GM18873 (cell line): ENCODE measurements around the gene ESPN.

Experiments
- ATAC-seq: cut with Tn5 transposase; IDR thresholded peaks from one replicate; pipeline ENCODE4 v1.9.1; 2021; ENCODE audit warnings: mild to moderate bottlenecking, moderate library complexity, moderate number of reproducible peaks; ENCODE audit not compliant: unreplicated experiment, low FRiP score

Gene ESPN

GRCh38 chr1:6461538-6462411 lies 37.2 kb downstream of the ESPN start:
- ATAC-seq = no peak

GRCh38 chr1:6462412-6463119 lies 38.0 kb downstream of the ESPN start:
- no peak for ATAC-seq

DNA sequence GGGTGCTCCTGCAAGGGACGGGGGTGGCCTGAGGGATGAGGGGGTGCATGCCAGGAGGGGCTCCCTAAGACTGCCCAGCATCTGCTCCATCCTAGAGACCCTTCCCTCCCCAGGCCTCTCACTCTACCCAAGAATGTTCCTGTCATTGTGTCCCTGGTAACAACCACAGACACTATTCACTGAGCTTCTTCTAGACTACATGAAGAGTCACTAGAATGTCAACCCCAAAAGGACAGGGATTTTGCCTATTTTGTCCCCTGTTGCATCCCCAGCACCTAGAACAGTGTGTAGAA lies 38.5 kb downstream of the ESPN start:
- no peak for ATAC-seq

GRCh38 chr1:6464514-6464836 lies 39.9 kb downstream of the ESPN start:
- no peak for ATAC-seq

- no peak for ATAC-seq
Observed at GRCh38 chr1:6464915-6465314, 40.3 kb downstream of the ESPN start.

GRCh38 chr1:6465461-6466005 lies 41.0 kb downstream of the ESPN start:
- ATAC-seq = no peak

DNA sequence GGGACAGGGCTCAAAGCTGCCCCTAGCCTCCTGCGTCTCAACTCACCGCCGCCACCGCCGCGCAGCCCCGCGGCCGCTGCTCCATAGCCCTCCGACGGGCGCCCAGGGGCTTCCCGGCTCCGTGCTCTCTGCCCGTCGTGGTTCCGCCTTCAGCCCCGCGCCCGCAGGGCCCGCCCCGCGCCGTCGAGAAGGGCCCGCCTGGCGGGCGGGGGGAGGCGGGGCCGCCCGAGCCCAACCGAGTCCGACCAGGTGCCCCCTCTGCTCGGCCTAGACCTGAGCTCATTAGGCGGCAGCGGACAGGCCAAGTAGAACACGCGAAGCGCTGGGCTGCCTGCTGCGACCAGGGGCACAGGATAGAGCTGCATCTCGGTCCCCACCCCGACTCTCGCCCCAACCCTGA lies 41.4 kb downstream of the ESPN start, which contains the start of gene TNFRSF25:
TNFRSF25 (minus strand) TSS at position 151 of the 400 bp plus-strand sequence; CDS start at position 85, 66 bp downstream.
- ATAC-seq = no peak

DNA sequence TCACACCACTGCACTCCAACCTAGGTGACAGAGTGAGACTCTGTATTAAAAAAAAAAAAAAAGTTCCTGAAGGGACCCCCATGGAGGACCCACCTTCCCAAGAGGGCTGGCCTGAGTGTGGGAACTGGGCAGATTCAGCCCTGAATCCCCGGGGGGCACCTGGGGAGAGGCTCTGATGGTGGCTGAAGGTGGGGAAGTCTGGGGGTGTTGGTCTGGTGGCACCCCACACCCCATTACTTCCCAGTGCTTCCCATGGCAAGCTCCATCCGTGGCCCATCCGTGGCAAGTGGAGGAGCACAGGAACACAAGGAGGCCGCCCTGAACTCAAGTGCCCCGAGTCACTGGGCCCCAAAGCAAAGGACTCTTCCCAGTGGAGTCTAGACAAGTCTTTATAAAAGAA lies 42.2 kb downstream of the ESPN start:
- ATAC-seq = no peak

GRCh38 chr1:6467224-6467623 lies 42.6 kb downstream of the ESPN start:
- ATAC-seq = no peak

GRCh38 chr1:6467744-6468688 lies 43.4 kb downstream of the ESPN start:
- no peak for ATAC-seq

DNA sequence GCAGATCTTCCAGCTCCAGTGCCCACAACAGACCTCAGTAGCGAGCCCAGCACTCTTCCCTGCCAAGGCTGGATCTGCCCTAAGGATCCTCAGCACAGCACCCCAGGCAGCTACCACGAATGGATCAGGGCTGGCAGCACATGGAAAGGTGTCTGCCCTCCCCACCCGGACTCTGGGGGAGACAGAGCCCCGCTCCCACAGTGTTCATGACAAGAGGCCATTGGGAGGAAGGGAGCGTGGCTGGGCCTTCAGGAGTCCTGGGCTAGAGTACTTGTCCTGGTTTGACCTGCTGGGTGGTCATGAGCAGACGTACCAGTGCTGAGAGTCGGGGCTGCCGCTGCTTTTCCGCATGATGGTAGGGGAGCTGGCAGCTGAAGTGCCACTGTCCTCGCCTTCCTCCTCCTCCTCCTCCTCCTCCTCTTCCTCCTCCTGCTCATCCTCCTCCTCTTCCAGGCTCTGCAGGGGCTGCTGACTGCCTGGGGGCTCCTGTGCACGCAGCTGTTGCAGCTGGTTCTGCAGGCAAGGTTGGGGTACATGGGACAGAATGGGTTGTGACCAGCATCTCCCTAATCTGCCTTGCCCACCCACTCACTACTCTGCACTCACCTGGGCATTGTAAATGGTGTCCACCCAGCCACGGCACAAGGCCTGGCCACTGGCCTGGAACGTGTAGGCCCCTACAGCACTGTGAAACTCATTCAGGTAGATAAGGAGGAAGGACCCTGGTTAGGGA lies 44.3 kb downstream of the ESPN start:
- ATAC-seq = no peak

DNA sequence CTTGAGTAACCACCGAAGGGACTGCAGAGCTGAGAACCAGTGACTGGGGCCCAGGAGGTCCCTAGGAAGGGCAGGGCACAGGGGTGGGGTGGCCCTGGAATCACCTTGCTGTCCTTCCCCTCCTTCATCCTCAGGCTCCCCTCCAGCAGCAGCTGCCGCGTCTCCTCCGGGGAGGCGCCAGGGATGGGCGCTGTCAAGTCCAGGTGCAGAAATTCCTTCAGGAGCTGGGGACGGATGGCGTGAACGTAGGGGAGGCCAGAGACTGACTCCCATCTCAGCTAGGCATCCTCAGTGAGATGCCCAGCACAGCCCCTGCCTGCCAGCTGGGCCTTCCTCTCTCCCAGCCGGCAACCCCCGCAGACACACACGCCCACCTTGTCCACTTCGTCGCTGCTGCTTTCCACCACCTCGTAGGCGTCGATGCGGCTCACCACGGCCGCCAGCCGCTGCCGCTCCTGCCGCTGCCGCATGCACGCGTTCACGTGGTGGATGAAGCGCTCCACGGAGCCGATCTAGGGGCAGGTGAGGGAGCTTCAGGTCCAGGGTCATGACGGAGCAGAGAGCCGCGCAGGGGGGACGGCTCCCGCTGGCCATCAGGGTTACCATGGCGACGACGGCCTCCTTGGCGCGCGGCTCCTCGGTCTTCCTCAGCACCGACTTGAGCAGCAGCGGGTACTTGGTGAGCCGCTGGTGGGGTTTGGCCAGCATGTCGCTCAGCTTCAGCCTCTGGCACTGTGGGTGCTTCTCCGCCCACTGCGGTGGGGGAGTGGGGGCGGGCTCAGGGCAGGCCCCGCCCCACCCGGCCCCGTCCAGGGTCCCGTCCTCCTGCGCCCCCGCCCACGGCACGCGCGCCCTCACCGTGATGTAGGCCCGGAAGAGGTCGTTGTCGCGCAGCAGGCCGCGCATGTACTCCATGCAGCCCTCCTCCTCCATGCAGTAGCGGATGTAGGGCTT lies 45.8 kb downstream of the ESPN start:
- ATAC-seq = no peak

- no peak for ATAC-seq
Observed at GRCh38 chr1:6471086-6471969, 46.8 kb downstream of the ESPN start.

DNA sequence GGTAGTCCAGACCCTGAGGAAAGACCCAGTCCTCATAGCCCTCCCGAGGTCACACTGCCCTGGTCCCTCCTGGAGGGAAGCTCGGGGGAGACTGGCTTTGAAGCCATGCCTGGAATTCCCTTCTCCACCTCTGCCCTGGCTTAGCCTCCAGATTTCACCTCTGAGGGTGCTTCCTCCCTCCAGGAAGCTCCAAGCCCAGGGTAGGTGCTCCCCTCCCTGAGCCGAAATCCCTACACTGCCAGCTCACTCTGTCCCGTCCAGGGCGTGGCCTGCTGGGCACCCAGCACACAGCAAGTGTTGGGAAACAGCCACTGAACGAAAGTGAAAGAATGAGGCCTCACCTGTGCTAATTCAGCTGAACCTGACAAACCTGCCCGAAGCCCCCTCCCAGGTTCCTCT lies 47.4 kb downstream of the ESPN start:
- ATAC-seq = no peak

DNA sequence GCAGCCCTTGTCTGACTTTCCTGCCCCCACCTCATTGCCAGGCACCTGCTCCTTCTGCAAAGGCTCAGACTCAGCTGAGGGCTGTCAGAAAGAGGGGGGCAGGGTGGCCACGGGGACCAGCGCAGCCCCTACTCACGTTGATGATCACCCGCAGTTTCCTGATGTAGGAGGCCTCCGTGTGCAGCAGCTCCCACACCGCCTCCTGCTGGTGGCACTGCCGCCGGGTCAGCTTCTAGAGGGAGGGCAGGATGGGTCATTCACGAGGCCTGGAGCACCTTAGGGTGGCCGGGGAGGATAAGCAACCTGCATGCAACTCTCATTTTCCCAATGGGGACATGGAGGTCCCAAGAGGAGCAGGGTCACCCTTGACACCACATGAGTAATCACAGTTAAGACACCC lies 47.8 kb downstream of the ESPN start:
- no peak for ATAC-seq

DNA sequence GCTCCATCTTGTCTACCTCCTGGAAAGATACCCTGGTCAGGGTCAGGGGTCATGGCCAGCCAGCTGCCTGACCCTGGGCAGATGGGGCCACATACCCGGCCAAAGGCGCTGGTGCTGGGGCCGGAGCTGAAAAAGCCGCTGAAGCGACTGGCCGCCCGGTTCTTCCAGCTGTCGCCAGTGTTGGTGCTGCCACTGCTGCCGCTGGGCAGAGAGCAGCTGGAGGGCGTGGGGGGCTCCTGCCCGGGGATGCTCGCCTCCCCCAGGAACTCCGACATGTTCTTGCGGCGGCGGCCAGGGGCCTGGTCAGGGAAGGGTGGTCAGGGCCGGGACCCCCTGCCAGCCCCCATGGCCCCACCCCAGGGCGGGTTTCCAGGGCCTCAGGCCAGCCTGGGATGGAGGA lies 48.6 kb downstream of the ESPN start:
- ATAC-seq = no peak

GRCh38 chr1:6473974-6474814 lies 49.6 kb downstream of the ESPN start:
- no peak for ATAC-seq
